B cell (primary cell): ENCODE measurements around the gene CTNNBL1. TPM values are rescaled to one million over a fixed set of nuclear protein-coding genes. Genes with fewer than 3 reads are reported as not detected.

Experiments
- ATAC-seq: fragments of 200-7000 bp; cut with Tn5 transposase; one replicate; pipeline ENCODE4 v1.10.0; 2021; ENCODE audit warnings: low read depth, mild to moderate bottlenecking, moderate number of reproducible peaks, moderate library complexity
- CTCF ChIA-PET: fragments of 350-600 bp; sonication (Branson Sonifier 250); formaldehyde crosslinking; loops from one replicate; lab custom pipeline; 2021; ENCODE audit warnings: antibody characterized with exemption, inconsistent platforms; lab: Charles Lee
- POLR2A ChIA-PET: fragments of 350-600 bp; sonication (Branson Sonifier 250); formaldehyde crosslinking; loops from one replicate; lab custom pipeline; 2021; ENCODE audit warnings: antibody characterized with exemption; lab: Charles Lee
- DNase-seq: peaks from one replicate; pipeline ENCODE4 v3.0.0; 2013
- H2AFZ ChIP-seq: 2 replicates; pipeline ENCODE4 v1.6.1; 2012; ENCODE audit warnings: mild to moderate bottlenecking, low read depth, low read length; ENCODE audit not compliant: insufficient read depth, poor library complexity, severe bottlenecking
- H3K27ac ChIP-seq, 2 donors: 1 replicate in 1 of 2; 2 replicates in 1 of 2; pipeline ENCODE4 v1.5.1; 2012 to 2013; ENCODE audit warnings: low read length in 2 of 2, mild to moderate bottlenecking in 2 of 2, moderate library complexity in 1 of 2
- H3K27me3 ChIP-seq, 4 experiments: fragments of 200-600 bp in 1 of 4; sonication (generic) in 1 of 4; replicated peaks in 1 of 4; 1 replicate in 2 of 4; 2 replicates in 2 of 4; pipeline versions ENCODE4 v1.6.1 to v1.7.0; 2013 to 2016; ENCODE audit warnings: low read length in 3 of 4, mild to moderate bottlenecking in 2 of 4, mixed read lengths in 1 of 4, moderate library complexity in 1 of 4; ENCODE audit not compliant: insufficient read depth in 4 of 4, control insufficient read depth in 3 of 4; ENCODE audit errors: control extremely low read depth in 1 of 4
- H3K36me3 ChIP-seq, 2 experiments: replicated peaks in 1 of 2; 1 replicate in 1 of 2; 2 replicates in 1 of 2; pipeline versions ENCODE4 v1.6.1 to v1.7.1; 2013; ENCODE audit warnings: low read length in 1 of 2; ENCODE audit not compliant: insufficient read depth in 2 of 2, control insufficient read depth in 1 of 2; ENCODE audit errors: control extremely low read depth in 1 of 2, extremely low read depth in 1 of 2
- H3K4me1 ChIP-seq, 2 donors: fragments of 200-600 bp in 1 of 2; sonication (generic) in 1 of 2; 1 replicate in 1 of 2; 2 replicates in 1 of 2; pipeline versions ENCODE4 v1.5.1 to v1.6.1; 2013 to 2017; ENCODE audit warnings: low read length in 2 of 2; ENCODE audit not compliant: control insufficient read depth in 2 of 2, insufficient read depth in 2 of 2
- H3K4me2 ChIP-seq: replicated peaks from 2 replicates; pipeline ENCODE3; 2012; ENCODE audit warnings: mild to moderate bottlenecking, low read depth, low read length; ENCODE audit not compliant: poor library complexity, severe bottlenecking
- H3K4me3 ChIP-seq, 5 experiments: fragments of 200-600 bp in 1 of 5; sonication (generic) in 1 of 5; 1 replicate in 3 of 5; 2 replicates in 2 of 5; pipeline versions ENCODE4 v1.5.1 to v1.7.0; 2011 to 2016; ENCODE audit warnings: low read length in 4 of 5, mild to moderate bottlenecking in 4 of 5, low read depth in 2 of 5, control low read depth in 1 of 5, moderate library complexity in 1 of 5; ENCODE audit not compliant: insufficient read depth in 1 of 5; ENCODE audit errors: control extremely low read depth in 1 of 5, extremely low read depth in 1 of 5
- H3K79me2 ChIP-seq: fragments of 200-600 bp; sonication (generic); one replicate; pipeline ENCODE4 v1.6.0; 2016; ENCODE audit warnings: low read length; ENCODE audit not compliant: control insufficient read depth, insufficient read depth
- H3K9ac ChIP-seq: fragments of 200-600 bp; sonication (generic); 2 replicates; pipeline ENCODE4 v1.6.1; 2017; ENCODE audit warnings: mild to moderate bottlenecking, low read length, moderate library complexity
- H3K9me3 ChIP-seq, 3 donors: one replicate each; pipeline versions ENCODE4 v1.6.1 to v1.7.1; 2013; ENCODE audit warnings: low read length in 2 of 3; ENCODE audit not compliant: control insufficient read depth in 2 of 3, insufficient read depth in 1 of 3; ENCODE audit errors: control extremely low read depth in 1 of 3
- H4K20me1 ChIP-seq: 2 replicates; pipeline ENCODE4 v1.6.0; 2012; ENCODE audit warnings: mild to moderate bottlenecking, low read length; ENCODE audit not compliant: insufficient read depth, control insufficient read depth, poor library complexity, severe bottlenecking
- H3K27ac Mint-ChIP-seq: one replicate; pipeline ENCODE4 v1.8.0; 2021; ENCODE audit warnings: mixed read lengths
- H3K27me3 Mint-ChIP-seq: one replicate; pipeline ENCODE4 v1.8.0; 2021; ENCODE audit warnings: mixed read lengths
- H3K4me1 Mint-ChIP-seq: one replicate; pipeline ENCODE4 v1.8.0; 2021; ENCODE audit warnings: mixed read lengths
- H3K4me3 Mint-ChIP-seq: one replicate; pipeline ENCODE4 v1.8.0; 2021; ENCODE audit warnings: mixed read lengths
- H3K9me3 Mint-ChIP-seq: one replicate; pipeline ENCODE4 v1.8.0; 2022; ENCODE audit warnings: mixed read lengths; ENCODE audit not compliant: insufficient read depth
- EZH2 ChIP-seq: IDR thresholded peaks from 2 replicates; pipeline ENCODE4 v1.6.1; 2012; ENCODE audit warnings: borderline replicate concordance, low read depth, mild to moderate bottlenecking, moderate library complexity, low read length; ENCODE audit not compliant: insufficient read depth, poor library complexity, severe bottlenecking
- WGBS: methylation state at CpG from one replicate; pipeline ENCODE4 v1.1.5; 2013; ENCODE audit warnings: missing lambda C conversion rate; ENCODE audit not compliant: insufficient coverage; 5-methylcytosine and 5-hydroxymethylcytosine counted together
- intact Hi-C: fragments of 100-400 bp; cut with micrococcal nuclease; formaldehyde crosslinking; loops from one replicate; pipeline ENCODE4 v1.10.0; 2022
- polyA plus RNA-seq: library from polyadenylated mRNA; depleted of rRNA; stranded (reverse); fragments of >200 nt; gene quantifications from 2 replicates; pipeline ENCODE4 v1.2.3, GENCODE V29; 2012
- total RNA-seq, 2 donors: library from RNA; stranded (reverse); fragments of 120-200 nt in 1 of 2; gene quantifications; 1 replicate in 1 of 2; 2 replicates in 1 of 2; pipeline versions ENCODE4 v1.2.3 to v1.2.4, GENCODE V29; 2013 to 2022
- TF ChIP-seq, protein P1 (sequence below): fragments of 200-600 bp; IDR thresholded peaks from one replicate; pipeline ENCODE4 v1.8.0; 2022; ENCODE audit warnings: antibody characterized with exemption, mild to moderate bottlenecking

The CTNNBL1 gene
- total and polyA plus RNA-seq, 2 donors (not counting 1 experiment from before 2014, with no cell fraction given) = 25.3 to 64.7 TPM

DNA sequence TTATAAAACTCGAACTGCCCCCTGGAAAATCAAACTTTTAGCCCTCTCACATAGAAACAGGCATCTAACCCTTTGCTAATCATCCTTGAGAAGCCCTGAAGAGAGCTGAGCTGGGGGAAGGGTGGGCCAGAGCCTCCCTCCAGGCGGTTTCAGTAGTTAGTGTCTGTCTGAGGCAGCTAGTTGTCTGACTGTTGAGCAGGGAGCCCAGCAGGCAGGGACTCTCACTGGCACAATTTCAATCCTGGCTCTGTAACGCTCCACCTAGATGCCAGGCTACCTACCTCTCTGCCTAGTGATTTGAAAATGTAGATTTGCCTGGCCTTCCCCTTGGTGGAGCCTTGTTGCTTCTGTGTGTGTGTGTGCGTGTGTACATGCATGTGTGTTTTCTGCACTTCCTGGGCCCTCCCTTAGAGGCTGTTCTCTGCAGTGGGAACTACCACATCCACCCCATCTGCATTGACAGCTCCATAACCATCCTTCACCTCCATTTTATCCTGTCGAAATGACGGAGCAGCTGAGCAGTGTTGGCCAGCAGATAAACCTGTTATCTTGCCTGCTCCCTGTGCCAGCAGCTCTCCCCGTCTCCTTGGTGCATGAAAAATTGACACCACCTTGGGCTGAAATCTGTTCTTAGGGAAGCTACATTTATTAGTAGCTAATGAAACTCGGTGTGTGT, 139.5 kb downstream of the CTNNBL1 start:
- H3K4me2 ChIP-seq = no peak overlapping the region
- H3K4me1 Mint-ChIP-seq = peaks cover 22% of the 10 kb centered on the region
- CTCF ChIA-PET = no interaction called here

DNA sequence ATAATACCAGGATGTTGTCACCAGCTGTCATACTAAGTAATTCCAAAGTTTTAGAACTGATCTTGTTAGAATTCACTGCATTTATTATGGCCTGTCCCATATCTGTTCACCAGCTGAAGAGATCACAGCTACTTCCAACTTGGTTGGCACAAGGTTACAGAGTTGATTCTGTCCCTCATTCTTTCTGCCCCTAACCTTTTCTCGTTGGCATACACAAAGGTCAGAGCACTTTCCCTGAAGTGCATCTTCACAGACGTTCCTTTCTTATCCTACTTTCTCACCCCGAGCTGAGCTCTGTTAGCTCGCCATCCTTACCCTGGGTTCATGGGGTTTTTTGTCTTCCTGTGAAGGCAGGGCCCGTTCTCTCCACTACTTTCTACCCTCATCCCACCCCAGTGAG, 143.1 kb downstream of the CTNNBL1 start:
- intact Hi-C loops = no loop called here
- POLR2A ChIA-PET = interaction anchor here (0.6 kb wide), 1 partner anchor 31 kb away, joined by 5 read pairs; no protein-coding TSS in a partner anchor

More for the DNA sequence above, 139.5 kb downstream of the CTNNBL1 start:
- H3K4me3 ChIP-seq = no peak overlapping the region
- H3K27ac Mint-ChIP-seq = no peak overlapping the region
- H4K20me1 ChIP-seq = no peaks in the 10 kb centered on the region
- H3K9me3 ChIP-seq = no peaks in the 10 kb centered on the region
- POLR2A ChIA-PET = no interaction called here
- H3K4me3 Mint-ChIP-seq = no peak overlapping the region
- intact Hi-C loops = no loop called here
- no peak overlapping the region for H3K9ac ChIP-seq
- no peak for TF ChIP-seq EZH2
- TF ChIP-seq, protein P1, sequence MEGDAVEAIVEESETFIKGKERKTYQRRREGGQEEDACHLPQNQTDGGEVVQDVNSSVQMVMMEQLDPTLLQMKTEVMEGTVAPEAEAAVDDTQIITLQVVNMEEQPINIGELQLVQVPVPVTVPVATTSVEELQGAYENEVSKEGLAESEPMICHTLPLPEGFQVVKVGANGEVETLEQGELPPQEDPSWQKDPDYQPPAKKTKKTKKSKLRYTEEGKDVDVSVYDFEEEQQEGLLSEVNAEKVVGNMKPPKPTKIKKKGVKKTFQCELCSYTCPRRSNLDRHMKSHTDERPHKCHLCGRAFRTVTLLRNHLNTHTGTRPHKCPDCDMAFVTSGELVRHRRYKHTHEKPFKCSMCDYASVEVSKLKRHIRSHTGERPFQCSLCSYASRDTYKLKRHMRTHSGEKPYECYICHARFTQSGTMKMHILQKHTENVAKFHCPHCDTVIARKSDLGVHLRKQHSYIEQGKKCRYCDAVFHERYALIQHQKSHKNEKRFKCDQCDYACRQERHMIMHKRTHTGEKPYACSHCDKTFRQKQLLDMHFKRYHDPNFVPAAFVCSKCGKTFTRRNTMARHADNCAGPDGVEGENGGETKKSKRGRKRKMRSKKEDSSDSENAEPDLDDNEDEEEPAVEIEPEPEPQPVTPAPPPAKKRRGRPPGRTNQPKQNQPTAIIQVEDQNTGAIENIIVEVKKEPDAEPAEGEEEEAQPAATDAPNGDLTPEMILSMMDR = no peak
- 100% methylated on average over 4 of the region's 8 CpGs for WGBS
- H3K4me1 ChIP-seq = peaks cover 0 to 5% of the 10 kb centered on the region in 2 donors
- H3K9me3 Mint-ChIP-seq = no peaks in the 10 kb centered on the region
- H3K27ac ChIP-seq = no peak overlapping the region
- peaks cover 4% of the 10 kb centered on the region for H3K79me2 ChIP-seq
- DNase-seq (no peak), ATAC-seq (no peak)
- H3K36me3 ChIP-seq = no peaks in the 10 kb centered on the region
- H3K27me3 Mint-ChIP-seq = no peaks in the 10 kb centered on the region
- H3K27me3 ChIP-seq = no peaks in the 10 kb centered on the region
- no peak overlapping the region for H2AFZ ChIP-seq

More for the DNA sequence above, 143.1 kb downstream of the CTNNBL1 start:
- Histone ChIP-seq H3K27me3 (no peaks in the 10 kb centered on the region), H3K9me3 (no peaks in the 10 kb centered on the region), H3K4me2 (no peak overlapping the region), H3K27ac (no peak overlapping the region), H2AFZ (no peak overlapping the region), H3K79me2 (no peaks in the 10 kb centered on the region), H3K4me3 (no peak overlapping the region), H3K36me3 (peaks cover 0 to 23% of the 10 kb centered on the region in 2 experiments), H3K9ac (no peak overlapping the region), H3K4me1 (no peaks in the 10 kb centered on the region), H4K20me1 (no peaks in the 10 kb centered on the region)
- 100% methylated on average over 1 of the region's 5 CpGs for WGBS
- ATAC-seq = no peak
- Mint-ChIP-seq H3K4me3 (no peak overlapping the region), H3K27ac (no peak overlapping the region), H3K4me1 (peaks cover 9% of the 10 kb centered on the region), H3K27me3 (no peaks in the 10 kb centered on the region), H3K9me3 (no peaks in the 10 kb centered on the region)
- TF ChIP-seq, protein P1 = no peak
- TF ChIP-seq EZH2 = no peak
- CTCF ChIA-PET = interaction anchor here (1.0 kb wide), 1 partner anchor 384 kb away, joined by 3 read pairs; no protein-coding TSS in a partner anchor
- DNase-seq = no peak
